RPMI8226 (cell line): Measurements from ENCODE around the gene FGGY.
"Not testable (repeated sequence)": the region's sequence is repeated elsewhere in the genome, so short reads cannot be mapped to it uniquely, and the experiment has no call there.

Experiments used
- DNase-seq: peaks from one replicate; pipeline ENCODE4 v3.0.0-alpha.2; 2015

Gene FGGY

GRCh38 chr1:59718064-59718988, 421.4 kb downstream of the FGGY start:
- DNase-seq, result peak; percentile 7

- DNase-seq, result no peak
Measured at GRCh38 chr1:59718989-59719360, 422.1 kb downstream of the FGGY start.

- no peak for DNase-seq
Measured at GRCh38 chr1:59720326-59721115, 423.6 kb downstream of the FGGY start.

GRCh38 chr1:59730302-59730701, 433.4 kb downstream of the FGGY start:
- no peak for DNase-seq

GRCh38 chr1:59730759-59731478, 434.0 kb downstream of the FGGY start:
- DNase-seq, result no peak

GRCh38 chr1:59731591-59731990, 434.7 kb downstream of the FGGY start:
- no peak for DNase-seq

- DNase-seq, result no peak
Measured at GRCh38 chr1:59732214-59732955, 435.5 kb downstream of the FGGY start.

GRCh38 chr1:59733443-59734141, 436.7 kb downstream of the FGGY start:
- no peak for DNase-seq

GRCh38 chr1:59735927-59736326, 439.0 kb downstream of the FGGY start:
- not testable (repeated sequence) for DNase-seq

- DNase-seq, result no peak
Measured at GRCh38 chr1:59736744-59737143, 439.9 kb downstream of the FGGY start.

- DNase-seq, result no peak
Measured at GRCh38 chr1:59737638-59738037, 440.7 kb downstream of the FGGY start.

GRCh38 chr1:59738152-59738551, 441.3 kb downstream of the FGGY start:
- DNase-seq, result no peak

GRCh38 chr1:59738591-59739015, 441.7 kb downstream of the FGGY start:
- DNase-seq, result no peak

GRCh38 chr1:59739111-59739510, 442.2 kb downstream of the FGGY start:
- DNase-seq, result no peak

GRCh38 chr1:59742526-59742925, 445.6 kb downstream of the FGGY start:
- DNase-seq, result no peak

- DNase-seq, result no peak
Measured at GRCh38 chr1:59743324-59744091, 446.6 kb downstream of the FGGY start.

GRCh38 chr1:59747420-59748024, 450.6 kb downstream of the FGGY start:
- no peak for DNase-seq

- no peak for DNase-seq
Measured at GRCh38 chr1:59748123-59748522, 451.2 kb downstream of the FGGY start.

GRCh38 chr1:59750328-59751003, 453.6 kb downstream of the FGGY start:
- no peak for DNase-seq

- no peak for DNase-seq
Measured at GRCh38 chr1:59751004-59751395, 454.1 kb downstream of the FGGY start.
